ENCODE results near the gene ECI1.

Gene ECI1

DNA sequence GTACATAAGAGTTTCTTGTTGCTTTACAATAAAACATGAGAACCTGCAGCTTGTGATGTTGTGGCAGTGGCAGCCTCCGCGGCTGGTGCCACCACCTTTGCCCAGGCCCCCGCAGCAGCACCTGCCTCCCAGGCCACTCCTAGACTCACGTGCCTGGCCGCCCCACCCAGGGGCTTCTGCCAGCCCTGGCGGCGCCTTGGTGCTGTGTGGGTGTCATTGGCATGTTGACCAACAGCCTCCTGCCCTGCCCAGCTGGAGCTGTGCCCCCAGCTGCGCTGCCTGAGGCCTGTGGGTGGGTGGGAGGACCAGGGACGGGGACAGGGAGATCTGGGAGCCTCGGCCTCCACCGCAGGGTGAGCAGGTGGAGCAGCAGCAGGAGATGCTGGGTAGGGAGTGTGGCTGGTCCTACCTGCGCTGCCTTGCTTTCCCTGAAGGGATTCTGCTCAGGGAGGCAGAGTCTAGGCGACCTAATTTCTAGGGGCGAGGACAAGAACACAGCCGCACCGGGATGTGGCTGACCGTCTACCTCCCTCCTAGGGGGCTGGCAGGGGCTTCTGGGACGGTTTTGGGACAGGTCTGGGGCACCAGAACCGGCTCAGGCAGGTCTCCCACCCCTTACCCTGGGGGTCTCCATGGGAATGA, 15.6 kb downstream of the ECI1 start:
- in situ Hi-C loops (cut with HindIII; ENCODE audit: low sequenced_read_pairs): no loop called here

DNA sequence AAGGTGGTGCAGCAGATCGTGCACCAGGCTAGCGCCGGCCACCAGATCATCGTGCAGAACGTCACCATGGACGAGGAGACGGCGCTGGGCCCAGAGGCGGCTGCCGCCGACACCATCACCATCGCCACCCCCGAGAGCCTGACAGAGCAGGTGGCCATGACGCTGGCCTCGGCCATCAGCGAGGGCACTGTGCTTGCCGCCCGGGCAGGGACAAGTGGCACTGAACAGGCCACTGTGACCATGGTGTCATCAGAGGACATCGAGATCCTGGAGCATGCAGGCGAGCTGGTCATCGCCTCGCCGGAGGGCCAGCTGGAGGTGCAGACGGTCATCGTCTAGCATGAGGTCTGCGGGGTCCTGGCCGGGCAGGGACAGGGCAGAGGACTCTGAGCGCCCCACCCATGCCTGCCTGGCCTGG, 16.1 kb downstream of the ECI1 start:
- in situ Hi-C loops (cut with HindIII; ENCODE audit: low sequenced_read_pairs): no loop called here

DNA sequence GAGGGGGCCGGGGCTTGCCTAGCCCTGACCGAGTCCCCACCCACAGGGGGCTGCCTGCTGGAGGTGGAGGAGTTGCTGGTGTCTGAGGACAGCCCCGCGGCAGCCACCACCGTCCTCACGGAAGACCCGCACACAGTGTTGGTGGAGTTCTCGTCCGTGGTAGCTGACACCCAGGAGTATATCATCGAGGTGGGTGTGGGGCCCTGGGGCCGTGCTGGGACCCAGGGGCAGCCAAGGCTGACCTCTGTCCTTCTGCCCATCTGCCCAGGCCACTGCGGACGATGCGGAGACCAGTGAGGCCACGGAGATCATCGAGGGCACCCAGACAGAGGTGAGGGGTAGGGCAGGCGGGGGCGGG, 16.6 kb downstream of the ECI1 start:
- in situ Hi-C loops (cut with HindIII; ENCODE audit: low sequenced_read_pairs): no loop called here

DNA sequence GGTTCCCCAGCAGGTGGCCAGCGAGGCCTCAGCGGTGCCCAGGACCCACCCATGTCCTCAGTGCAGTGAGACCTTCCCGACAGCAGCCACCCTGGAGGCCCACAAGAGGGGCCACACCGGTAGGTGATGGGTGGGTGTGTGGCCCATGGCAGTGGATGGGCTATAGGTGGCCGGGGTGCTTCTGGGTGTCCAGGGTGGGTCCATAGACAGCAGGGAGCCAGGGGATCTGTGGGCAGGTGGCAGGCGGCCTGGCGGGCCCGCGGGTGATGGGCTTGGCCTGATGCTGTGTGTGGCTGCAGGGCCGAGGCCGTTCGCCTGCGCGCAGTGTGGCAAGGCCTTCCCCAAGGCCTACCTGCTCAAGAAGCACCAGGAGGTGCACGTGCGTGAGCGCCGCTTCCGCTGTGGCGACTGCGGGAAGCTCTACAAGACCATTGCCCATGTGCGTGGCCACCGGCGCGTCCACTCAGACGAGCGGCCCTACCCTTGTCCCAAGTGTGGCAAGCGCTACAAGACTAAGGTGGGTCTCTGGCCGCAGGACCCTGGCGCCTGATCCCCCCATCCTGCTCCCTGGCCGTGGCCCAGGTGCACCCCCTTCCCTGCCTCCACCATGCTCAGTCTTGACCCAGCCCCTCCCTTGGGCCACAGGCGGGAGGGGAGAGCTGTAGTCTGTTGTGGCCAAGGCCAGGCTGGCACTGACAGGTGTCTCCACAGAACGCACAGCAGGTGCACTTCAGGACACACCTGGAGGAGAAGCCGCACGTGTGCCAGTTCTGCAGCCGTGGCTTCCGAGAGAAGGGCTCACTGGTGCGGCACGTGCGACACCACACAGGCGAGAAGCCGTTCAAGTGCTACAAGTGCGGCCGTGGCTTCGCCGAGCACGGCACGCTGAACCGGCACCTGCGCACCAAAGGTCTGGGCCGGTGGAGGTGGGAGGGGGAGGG, 17.2 kb downstream of the ECI1 start:
- in situ Hi-C loops (cut with HindIII; ENCODE audit: low sequenced_read_pairs): no loop called here

DNA sequence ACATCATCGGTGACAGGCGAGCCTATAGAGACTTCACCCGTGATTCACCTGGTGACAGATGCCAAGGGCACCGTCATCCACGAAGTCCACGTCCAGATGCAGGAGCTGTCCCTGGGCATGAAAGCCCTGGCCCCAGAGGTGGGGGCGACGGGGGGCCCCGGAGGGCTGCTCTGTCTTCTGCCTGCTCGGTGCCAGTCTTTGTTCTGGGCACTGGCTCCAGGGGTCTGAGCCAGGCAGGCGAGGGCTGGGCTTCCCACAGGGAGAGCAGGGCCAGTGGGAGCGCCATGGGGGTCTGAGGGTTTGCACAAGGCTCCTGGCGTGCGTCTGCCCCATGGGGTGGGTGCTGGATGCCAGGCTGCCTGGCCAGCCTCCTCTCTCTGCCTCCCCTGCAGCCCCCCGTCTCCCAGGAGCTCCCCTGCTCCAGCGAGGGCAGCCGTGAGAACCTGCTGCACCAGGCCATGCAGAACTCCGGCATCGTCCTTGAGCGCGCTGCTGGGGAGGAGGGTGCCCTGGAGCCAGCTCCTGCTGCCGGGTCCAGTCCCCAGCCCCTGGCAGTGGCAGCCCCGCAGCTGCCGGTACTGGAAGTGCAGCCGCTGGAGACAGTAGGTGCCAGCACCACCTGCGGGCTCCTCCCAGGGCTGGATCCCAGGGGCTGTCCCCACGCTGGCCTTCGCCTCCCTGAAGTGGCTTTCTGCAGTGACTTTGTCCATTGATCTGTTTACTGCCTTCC, 18.2 kb downstream of the ECI1 start:
- in situ Hi-C loops (cut with HindIII; ENCODE audit: low sequenced_read_pairs): no loop called here

DNA sequence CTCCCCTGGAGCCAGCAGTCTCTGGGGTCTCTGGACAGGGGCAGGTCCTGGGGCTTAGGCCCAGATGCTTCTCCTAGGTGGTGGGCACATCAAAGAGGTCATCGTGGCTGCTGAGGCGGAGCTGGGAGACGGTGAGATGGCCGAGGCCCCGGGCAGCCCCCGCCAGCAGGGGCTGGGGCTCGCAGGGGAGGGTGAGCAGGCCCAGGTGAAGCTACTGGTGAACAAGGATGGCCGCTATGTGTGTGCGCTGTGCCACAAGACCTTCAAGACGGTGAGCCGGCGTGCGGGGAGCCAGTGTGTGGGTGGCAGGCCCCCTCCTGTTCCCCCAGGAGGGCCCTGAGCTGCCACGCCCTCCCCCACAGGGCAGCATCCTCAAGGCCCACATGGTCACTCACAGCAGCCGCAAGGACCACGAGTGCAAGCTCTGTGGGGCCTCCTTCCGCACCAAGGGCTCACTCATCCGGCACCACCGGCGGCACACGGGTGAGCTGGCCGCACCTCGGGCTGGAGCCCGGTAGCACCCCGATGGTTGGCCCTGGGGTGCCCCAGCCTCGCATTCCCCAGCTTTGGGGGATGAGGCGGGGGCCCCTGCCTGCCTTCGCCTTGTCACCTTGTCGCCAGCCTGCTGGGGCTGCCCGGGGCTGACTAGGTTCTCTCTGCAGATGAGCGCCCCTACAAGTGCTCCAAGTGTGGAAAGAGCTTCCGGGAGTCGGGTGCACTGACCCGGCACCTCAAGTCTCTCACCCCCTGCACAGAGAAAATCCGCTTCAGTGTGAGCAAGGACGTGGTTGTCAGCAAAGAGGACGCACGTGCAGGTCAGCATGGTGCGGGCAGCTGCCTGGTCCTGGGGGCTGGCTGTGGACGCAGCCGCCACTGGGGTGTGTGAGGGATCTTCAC, 19.0 kb downstream of the ECI1 start:
- in situ Hi-C loops (cut with HindIII; ENCODE audit: low sequenced_read_pairs): no loop called here

DNA sequence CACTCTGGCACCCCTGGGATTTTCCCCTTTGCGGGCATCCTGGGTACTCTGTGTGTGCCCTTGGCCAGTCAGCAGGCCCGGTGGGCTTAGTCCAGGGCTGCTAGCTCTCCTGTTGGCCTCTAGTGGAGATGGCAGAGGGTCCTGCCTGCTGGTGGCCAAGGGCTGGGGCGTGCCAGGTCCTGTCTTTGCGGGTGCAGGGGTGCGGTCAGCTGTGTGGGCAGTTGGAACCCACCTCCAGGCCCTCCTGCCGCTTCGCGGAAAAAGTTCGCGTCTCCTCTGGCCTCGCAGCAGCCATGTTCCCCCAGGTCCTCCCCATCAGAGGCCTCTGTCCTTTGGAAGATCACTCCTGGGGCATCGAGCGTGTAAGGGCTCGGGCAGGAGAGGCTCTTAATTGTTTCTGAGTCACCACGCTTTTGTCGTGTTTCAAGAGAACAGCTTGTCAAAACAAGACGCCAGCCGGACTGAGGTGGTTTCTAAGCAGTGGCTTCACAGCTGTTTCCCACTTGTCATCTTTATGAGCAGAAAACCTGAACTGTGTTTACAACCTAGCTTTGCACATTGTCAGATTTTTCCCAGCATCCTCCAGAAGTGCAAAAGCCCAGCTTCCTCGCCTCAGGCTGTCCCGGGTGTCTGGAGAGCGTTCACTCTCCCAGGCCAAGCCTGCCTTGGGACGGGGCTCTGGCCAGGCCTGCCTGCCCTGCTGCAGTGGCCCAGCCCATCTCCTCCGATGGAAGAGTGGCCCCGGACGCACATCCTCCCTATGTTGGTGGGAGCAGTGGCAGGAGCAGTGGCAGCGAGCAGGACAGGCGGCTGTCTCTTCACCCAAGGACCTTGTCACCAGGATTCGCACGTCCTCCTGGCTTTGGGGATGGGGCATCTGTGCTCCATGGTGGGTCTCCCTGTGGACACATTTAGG, 20.1 kb downstream of the ECI1 start:
- in situ Hi-C loops (cut with HindIII; ENCODE audit: low sequenced_read_pairs): no loop called here

DNA sequence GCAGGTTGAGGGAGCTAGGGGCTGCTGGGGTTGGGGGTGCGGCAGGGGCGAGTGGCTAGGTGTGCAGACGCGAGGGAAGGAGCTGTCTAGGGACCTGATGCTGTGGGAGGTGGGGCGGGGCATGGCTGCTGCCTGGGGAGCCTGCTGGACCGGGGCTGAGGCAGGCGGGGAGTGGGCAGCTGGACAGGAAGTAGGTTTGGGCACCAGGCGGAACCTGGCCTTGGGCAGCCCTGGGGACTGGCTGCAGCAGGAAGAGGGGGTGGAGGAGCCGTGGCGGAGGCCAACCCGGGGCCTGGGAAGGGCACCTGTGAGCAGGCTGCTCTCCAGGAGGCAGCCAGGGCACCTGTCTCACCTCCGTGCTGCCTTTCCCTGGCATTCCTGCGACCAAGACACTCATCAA, 21.0 kb downstream of the ECI1 start:
- in situ Hi-C loops (cut with HindIII; ENCODE audit: low sequenced_read_pairs): no loop called here

DNA sequence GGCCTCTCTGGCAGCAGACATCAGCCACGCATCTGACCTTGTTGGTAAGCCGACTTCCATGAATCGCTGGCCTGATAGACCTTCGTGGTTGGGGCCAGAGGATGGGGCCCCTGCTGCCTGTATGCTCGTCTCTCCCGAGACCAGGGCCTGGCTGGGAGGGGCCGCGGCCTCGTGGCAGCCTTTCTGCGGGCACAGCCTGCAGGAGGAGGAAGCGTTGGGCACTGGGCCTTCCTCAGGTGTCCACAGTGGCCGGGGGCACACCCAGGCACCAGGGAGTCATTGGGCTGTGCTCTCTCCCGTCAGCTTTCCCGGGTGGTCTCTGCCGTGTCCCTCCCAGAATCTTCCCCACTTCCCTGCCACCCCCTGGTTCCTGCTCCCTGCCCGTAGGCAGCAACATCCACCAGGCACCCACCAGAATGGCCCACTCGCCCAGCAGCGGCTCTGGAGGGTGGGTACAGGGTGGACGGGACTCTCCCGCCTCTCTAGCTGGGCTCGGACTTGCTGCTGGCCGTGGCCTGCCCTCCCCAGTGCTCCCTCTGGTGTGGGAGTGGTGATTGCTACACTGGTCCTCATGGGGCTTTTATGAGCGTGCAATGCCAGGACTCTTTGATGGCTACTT, 21.6 kb downstream of the ECI1 start:
- in situ Hi-C loops (cut with HindIII; ENCODE audit: low sequenced_read_pairs): no loop called here

DNA sequence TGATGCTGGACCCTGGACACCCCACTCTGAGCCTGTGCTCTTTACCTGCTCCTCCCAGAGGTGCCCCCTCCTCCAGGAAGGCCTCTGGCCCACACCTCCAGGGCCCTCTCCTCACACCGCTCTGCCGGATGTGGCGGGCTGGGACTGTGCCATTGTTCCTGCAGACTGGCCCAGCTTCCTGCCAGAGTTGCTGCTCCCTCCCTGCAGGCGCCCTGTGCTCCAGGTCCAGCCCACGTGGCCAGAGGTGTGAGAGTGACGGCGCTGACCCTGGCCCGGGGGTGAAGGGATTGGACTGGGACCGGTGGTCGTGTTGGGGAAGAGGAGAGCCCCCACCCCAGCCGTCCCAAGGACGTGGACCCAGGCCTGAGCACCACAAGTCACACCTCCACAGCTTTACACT, 22.3 kb downstream of the ECI1 start:
- in situ Hi-C loops (cut with HindIII; ENCODE audit: low sequenced_read_pairs): no loop called here

DNA sequence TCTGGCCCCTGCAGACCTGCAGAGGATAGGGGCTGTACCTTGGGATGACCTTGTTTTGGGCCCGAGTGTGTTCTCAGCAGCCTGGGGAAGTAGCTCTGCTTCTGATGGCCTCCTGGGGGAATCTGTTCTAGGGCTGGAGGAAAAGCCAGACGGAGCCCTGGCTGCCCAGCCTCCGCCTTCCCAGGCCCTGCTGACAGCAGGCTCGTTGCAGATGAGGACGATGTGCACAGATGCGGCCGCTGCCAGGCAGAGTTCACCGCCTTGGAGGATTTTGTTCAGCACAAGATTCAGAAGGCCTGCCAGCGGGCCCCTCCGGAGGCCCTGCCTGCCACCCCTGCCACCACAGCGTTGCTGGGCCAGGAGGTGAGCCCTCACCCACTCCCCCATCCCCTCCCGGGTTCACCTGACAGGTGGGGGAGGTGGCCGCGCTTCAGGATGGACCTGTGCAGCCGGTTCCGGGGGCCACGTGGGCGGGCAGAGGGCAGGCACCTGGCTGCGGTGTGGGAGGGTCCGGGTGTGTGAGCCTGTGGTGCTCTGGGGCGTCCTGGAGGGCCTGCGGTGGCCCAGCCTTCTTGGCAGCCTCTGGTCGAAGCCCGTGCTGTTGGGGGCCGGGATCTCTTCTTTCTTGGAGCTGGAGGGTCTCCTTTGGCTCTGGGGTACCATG, 23.1 kb downstream of the ECI1 start:
- in situ Hi-C loops (cut with HindIII; ENCODE audit: low sequenced_read_pairs): no loop called here

DNA sequence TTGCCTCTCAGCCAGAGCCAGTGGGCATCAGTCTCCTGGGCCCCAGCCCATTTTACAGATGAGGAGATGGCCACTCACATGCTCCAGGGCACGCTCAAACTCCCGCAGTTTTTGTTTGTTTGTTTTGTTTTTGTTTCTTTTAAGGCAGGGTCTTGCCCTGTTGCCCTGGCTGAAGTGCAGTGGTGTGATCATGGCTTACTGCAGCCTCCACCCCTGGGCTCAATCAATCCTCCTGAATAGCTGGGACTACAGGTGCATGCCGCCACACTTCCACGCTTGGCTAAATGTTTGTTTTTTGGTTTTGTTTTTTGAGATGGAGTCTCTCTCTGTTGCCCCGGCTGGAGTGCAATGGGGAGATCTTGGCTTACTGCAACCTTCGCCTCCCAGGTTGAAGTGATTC, 24.5 kb downstream of the ECI1 start:
- in situ Hi-C loops (cut with HindIII; ENCODE audit: low sequenced_read_pairs): no loop called here

DNA sequence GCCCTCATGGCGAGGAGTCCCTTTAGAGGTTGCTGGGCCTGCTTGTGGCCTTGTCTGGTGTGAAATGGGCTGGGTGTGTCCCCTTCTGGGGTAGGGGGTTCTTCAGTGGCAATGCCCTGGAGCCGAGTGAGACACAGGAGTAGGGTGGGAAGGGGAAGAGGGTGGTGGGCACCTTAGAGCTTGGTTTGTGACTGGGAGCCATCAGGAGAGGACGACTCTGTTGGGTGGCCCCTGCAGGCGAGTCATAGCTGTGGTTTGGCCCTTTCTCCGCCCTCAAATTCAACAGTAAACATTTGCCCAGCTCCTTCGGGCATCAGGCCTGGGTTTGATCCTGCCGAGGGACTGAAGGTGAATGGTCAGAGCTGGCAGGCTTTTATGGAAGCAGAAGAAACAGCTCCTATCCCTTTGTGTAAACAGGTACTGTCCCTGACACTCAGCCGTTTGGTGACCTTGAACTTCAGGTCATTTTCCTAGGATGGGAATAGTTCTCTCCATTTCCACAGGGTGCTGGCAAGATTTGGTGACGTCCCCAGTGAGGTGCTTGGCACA, 25.1 kb downstream of the ECI1 start:
- in situ Hi-C loops (cut with HindIII; ENCODE audit: low sequenced_read_pairs): no loop called here

DNA sequence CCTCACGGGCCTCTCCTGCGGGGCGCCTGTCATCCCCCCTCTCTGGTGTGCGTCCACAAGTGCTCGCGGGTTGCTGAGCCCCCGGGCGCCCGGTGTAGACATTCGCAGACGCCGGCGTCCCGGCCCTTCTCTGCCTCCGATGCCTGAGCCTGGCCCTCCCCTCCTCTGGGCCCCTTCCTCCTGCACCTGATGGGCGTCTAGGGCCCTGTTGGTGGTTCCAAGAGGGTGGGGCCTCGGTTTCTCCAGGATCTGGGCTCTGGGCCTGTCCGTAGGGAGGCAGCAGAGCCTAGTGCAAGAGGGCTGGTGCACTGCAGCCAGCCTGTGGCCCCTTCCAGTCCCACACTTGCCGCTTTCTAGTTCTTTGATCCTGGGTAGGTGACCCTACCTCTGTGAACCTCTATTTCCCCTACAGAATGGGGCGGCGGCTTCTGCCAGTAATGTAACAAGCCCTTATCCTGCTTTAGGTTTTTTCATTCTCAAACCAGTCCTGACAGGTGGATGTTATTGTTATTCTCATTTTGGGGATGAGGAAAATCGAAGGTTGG, 27.4 kb downstream of the ECI1 start:
- in situ Hi-C loops (cut with HindIII; ENCODE audit: low sequenced_read_pairs): no loop called here

DNA sequence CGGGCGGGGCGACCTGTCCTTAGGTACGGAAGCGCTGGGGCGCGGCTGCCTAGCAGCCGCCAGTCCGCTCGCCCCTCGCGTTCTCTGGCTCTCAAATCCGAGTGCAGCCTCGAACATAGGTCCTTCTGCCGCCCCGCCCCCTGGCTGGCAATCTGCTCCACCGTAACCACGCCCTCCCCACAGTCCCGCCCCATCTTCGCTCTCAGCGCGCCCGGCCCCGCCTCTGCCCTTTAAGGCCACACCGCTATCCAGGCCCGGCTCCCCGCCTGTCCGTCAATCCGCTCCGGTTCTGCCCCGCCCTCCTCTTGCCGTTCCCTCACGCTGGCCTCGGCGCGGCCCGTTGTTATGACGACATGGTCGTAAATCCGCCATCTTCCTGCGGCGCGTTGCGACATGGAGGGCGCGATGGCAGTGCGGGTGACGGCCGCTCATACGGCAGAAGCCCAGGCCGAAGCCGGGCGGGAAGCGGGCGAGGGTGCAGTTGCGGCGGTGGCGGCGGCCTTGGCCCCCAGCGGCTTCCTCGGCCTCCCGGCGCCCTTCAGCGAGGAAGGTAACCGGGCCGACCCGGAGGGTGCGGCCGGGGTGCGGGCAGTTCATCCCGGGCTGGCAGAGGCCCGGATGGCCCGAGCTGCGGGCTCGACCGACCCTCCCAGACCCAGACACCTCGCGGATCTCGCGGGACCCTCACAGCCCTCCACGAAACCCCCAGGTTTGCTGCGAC, 28.0 kb downstream of the ECI1 start, which contains the start of gene E4F1:
Gene E4F1 (plus strand): TSS at position 371 of the 721 bp plus-strand sequence. CDS start 23 bp downstream, at position 394.
- in situ Hi-C loops (cut with HindIII; ENCODE audit: low sequenced_read_pairs): no loop called here

DNA sequence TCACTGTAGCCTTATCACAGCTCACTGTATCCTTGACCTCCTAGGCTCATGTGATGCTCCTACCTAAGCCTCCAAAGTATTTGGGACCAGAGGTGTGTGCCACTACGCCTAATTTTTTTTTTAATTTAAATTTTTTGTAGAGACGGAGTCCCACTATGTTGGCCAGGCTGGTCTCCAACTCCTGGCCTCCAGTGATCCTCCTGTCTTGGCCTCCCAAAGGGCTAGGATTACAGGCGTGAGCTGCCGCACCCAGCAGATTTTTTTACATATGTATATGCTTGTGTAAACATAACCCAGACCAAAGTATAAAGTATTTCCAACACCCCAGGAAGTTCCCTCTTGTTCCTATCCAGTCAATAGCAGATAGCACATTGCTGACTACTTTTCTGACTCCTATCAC, 35.1 kb downstream of the ECI1 start:
- in situ Hi-C loops (cut with HindIII; ENCODE audit: low sequenced_read_pairs): no loop called here

DNA sequence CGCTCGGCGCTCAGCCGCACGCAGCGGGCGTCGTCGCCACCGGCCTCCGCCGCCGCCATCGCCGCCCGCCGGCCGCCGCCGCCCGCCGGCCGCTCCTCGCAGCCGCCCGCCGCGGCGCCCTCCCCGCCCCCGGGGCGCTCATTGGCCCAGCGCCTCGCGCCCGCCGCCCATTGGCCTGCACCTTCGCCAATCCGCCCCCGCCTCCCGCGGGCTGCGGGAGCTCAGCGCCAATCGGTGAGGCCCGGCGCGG, 36.7 kb downstream of the ECI1 start, which contains the start of gene PGP:
Gene PGP (minus strand): TSS at position 122 of the 250 bp plus-strand sequence. CDS start 63 bp downstream, at position 59.
- in situ Hi-C loops (cut with HindIII; ENCODE audit: low sequenced_read_pairs): no loop called here
